ENCODE measurements around the gene RNF114.

- TF ChIP-seq CTCF (IDR thresholded peaks at IDR 0.05) = no peak
- TF ChIP-seq POLR2A (IDR thresholded peaks at IDR 0.05) = no peak
These were observed 15.0 kb downstream of the RNF114 start for GRCh38 chr20:49951151-49951550.
